ENCODE data around the gene MLLT3.
"Not testable (repeated sequence)": the region's sequence is repeated elsewhere in the genome, so short reads cannot be mapped to it uniquely, and the experiment has no call there.

The MLLT3 gene

GRCh38 chr9:20622330-20623020, at the start of gene MLLT3:
Gene MLLT3 (minus strand): TSS chr9:20622499.
- DNase-seq (ENCODE audit: low spot score): peak; percentile 97

DNA sequence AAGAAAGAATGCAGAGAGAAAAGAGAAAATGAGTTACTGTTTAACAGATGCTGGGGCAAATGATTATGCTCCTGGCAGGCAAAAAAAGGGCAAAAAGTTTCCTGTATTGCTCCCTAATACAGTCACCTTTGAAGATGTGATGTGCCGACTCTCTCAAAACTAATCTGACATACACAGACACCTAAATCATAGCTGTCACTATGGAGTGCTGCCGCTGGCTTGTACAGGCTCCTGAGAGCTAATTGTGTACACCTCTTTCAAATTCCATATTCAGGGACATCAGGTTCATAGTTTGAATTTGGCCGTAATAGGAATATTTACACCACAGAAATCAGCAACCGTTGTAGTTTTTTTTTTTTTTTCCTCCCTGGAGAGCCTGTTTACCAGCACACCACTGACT, 49.3 kb upstream of the MLLT3 start:
- DNase-seq (ENCODE audit: low spot score): no peak

GRCh38 chr9:20670395-20670794, 48.1 kb upstream of the MLLT3 start:
- DNase-seq (ENCODE audit: low spot score): no peak

GRCh38 chr9:20664501-20664900, 42.2 kb upstream of the MLLT3 start:
- DNase-seq (ENCODE audit: low spot score): no peak

DNA sequence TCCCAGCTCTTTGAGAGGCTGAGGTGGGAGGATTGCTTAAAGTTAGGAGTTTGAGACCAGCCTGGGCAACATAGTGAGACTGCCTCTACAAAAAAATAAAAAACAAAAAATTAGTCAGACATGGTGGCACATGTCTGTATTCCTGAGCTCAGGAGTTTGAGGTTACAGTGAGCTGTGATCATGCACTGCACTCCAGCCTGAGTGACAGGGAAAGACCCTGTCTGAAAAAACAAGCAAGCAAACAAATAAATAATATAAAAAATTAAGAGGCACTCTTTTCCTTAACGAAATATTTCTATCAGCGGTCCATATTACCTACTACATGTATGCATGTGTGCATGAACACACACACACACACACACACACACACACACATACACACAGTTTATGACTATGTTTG, 40.8 kb upstream of the MLLT3 start:
- DNase-seq (ENCODE audit: low spot score): no peak

DNA sequence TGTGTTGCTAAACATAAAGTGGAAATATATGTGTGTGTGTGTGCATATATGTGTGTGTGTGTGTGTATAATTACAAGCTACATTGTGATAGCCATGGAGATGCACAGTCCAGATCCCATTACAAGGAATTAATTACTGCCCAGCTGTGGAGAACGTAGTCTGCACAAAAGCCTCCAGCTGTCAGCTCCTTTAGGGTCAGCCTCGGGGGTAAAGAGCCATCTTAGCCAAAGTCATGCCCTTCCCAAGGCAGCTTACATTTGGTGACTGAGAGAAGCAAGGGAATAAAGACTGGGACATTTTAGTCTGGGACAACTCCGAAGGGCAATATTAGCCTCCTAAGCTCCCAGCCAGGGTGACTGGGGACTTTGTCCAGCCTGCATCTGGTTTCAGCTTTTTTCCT, 39.9 kb upstream of the MLLT3 start:
- DNase-seq (ENCODE audit: low spot score): no peak

DNA sequence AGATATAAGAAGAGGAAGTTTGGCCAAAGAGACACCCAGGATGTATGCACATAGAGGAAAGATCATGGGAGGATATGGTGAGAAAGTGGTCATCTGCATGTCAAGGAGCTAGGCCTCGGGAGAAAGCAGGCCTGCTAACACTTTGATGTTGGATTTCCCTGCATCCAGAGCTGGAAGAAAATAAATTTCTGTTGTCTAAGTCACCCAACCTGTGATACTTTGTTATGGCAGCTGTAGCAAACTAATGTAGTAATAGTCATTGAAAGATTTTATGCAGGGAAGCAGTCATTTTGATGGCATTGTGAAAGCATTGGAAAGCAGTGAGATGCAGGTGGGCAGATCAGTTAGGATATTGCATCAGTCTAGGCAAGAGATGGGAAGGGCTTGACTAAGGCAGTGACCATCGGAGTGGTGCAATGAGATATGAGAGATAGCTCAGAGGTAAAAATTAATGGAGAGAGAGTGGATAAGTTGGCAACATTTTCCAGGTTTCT, 37.2 kb upstream of the MLLT3 start:
- DNase-seq (ENCODE audit: low spot score): no peak

DNA sequence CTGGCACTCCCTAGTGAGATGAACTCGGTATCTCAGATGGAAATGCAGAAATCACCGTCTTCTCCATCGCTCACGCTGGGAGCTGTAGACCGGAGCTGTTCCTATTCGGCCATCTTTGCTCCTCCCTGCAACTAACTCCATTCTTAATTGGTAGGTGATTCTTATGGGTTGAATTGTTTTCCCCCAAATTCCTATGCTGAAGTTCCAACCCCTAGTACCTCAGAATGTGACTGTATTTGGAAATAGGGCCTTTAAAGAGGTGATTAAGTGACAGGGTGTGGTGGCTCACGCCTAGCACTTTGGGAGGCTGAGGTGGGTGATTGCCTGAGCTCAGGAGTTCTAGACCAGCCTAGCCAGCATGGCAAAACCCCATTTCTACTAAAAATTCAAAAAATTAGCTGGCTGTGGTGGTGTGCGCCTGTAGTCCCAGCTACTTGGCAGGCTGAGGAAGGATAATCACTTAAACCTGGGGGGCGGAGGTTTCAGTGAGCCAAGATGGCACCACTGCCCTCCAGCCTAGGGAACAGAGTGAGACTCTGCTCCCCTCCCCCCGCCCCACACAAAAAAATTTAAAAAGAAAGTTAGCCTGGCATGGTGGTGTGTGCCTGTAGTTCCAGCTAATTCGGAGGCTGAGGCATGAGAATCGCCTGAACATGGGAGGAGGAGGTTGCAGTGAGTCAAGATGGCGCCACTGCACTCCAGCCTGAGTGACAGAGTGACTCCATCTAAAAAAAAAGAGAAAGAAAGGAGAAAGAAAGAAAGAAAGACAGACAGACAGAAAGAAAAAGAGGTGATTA, 36.6 kb upstream of the MLLT3 start:
- DNase-seq (ENCODE audit: low spot score): no peak

DNA sequence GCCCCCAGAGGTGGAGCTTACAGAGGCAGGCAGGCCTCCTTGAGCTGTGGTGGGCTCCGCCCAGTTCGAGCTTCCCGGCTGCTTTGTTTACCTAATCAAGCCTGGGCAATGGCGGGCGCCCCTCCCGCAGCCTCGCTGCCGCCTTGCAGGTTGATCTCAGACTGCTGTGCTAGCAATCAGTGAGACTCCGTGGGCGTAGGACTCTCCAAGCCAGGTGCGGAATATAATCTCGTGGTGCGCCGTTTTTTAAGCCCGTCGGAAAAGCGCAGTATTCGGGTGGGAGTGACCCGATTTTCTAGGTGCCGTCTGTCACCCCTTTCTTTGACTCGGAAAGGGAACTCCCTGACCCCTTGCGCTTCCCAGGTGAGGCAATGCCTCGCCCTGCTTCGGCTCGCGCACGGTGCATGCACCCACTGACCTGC, 36.0 kb upstream of the MLLT3 start:
- not testable (repeated sequence) for DNase-seq (ENCODE audit: low spot score)

- DNase-seq (ENCODE audit: low spot score): no peak
Measured at GRCh38 chr9:20651939-20652338, 29.6 kb upstream of the MLLT3 start.

- no peak for DNase-seq (ENCODE audit: low spot score)
Measured at GRCh38 chr9:20650750-20651299, 28.5 kb upstream of the MLLT3 start.

GRCh38 chr9:20650313-20650712, 28.0 kb upstream of the MLLT3 start:
- no peak for DNase-seq (ENCODE audit: low spot score)

GRCh38 chr9:20649381-20649780, 27.1 kb upstream of the MLLT3 start:
- DNase-seq (ENCODE audit: low spot score): no peak

DNA sequence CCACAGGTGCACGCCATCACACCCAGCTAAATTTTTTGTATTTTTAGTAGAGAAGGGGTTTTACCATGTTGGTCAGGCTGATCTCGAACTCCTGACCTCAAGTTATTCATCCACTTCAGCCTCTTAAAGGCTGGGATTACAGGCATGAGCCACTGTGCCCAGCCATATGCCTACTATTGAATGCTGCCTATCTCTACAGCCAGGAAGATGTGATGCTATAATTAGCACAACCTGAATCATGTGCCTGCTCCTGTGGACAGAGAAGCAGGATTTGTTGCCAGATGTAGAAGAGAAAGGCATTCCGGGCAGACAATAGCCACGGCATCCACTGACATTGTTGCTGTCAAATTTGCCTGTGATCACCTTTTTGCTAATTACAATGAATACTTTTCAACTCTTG, 24.4 kb upstream of the MLLT3 start:
- DNase-seq (ENCODE audit: low spot score): no peak

DNA sequence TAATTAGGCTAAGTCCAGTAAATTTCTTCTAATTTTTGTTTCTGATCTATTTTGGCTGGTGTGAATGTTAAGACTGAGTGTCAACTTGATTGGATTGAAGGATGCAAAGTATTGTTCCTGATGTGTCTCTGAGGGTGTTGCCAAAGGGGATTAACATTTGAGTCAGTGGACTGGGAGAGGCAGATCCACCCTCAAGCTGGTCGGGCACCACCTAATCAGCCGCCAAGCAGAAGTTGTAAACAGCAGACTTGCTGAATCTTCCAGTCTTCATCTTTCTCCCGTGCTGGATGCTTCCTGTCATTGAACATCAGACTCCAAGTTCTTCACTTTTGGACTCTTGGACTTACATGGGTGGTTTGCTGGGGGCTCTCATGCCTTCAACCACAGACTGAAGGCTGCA, 21.4 kb upstream of the MLLT3 start:
- no peak for DNase-seq (ENCODE audit: low spot score)

GRCh38 chr9:20642045-20642444, 19.7 kb upstream of the MLLT3 start:
- DNase-seq (ENCODE audit: low spot score): no peak

DNA sequence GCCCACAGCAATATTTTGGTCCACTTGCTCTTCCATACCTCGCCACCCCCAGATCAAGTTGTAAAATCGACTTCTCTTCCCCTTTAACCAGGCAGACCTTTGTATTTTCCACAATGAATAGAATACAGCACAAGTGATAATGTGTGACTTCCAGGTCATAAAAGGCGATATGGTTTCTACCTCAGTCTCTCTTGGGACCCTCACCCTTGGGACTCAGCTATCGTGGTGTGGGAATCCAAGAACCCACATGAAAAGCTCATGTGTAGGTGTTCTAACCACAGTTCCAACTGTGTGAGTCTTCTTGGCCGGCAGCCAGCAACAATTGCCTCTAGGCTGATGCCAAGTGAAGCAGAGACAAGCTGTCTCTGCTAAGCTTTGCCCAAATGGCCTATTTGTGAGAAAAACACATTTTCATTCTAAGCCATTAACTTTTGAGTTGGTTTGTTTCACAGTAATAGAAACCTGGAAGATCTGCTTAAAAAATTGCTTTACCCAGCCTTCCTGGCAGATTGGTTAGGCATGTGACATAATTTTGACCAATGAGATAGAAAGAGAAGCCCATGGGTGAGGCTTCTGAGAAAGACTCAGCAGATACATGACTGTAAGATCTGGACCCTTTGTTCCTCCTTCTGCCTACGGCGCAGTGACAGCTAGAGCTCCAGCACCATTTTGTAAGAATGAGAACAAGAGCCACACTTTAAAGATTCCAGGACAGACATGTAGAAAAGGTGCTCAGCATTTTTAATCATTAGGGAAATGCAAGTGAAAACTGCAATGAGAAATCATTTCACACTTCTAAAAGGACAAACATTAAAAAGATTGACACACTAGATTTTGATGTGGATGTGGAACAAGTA, 18.3 kb upstream of the MLLT3 start:
- DNase-seq (ENCODE audit: low spot score): peak; percentile 99

DNA sequence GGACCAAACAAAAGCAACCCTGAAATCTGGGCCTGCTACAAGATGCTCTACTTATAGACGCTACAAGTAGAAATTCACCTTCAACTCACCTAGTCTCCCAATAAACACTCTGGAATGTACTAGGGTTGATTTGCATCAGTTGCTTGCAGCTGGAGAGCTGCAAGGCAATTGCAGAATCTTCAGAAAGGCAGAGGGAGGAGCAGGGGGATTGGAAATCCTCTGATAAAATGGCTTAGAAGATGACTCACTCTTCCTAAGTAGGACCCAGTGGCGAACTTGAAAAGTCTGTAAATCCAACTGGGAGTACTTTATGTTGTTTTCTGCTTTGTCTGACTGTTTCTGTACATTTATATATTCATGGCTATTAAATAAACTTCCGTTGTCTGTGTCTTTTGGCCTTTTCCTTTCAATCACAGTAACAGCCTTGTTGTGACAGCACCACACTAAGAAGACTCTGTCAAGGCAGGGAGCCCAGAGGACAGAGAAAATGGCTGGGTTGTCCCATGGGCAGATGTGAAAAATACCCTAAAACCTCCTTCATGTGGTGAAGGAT, 14.7 kb upstream of the MLLT3 start:
- no peak for DNase-seq (ENCODE audit: low spot score)

GRCh38 chr9:20634895-20635294, 12.6 kb upstream of the MLLT3 start:
- DNase-seq (ENCODE audit: low spot score): no peak

GRCh38 chr9:20632705-20633104, 10.4 kb upstream of the MLLT3 start:
- no peak for DNase-seq (ENCODE audit: low spot score)

DNA sequence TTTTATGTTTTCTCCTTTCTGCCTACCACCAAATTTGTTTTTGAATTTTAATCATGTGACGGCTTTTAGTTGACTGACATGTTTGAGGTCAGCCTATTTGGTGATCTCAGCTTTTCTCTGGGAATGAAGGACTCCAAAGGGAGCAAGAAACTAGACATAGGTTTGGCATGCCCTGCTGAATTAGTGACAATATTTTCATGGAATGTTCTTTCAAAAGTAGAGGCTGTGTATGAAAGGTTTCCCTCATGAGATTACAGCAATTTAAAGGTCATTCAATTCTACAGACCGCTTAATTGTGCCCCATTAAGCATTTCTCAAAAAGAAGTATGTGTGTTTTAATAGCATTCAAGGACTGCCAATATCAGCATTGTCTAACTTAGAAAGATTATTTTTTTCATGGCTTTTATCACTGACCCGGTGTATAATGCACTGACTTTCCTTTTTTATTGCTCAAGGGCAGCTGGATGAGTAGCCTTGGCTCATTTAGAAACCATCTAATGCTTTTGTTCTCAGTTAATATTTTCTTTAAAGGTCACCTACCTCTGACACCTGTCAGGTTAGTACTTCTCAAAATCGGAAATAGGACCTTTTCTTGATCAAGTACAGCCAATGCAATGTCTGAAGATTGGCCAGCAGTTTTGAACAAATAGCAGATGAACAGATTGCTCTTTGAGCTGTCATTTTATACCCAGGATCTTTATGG, 8.1 kb upstream of the MLLT3 start:
- DNase-seq (ENCODE audit: low spot score): no peak

All from NAMALWA (cell line).